ENCODE measurements around the gene KRT6B. TPM values are rescaled to one million over a fixed set of nuclear protein-coding genes. Genes with fewer than 3 reads are reported as not detected.
A peak's percentile ranks its signal among the peaks of the same experiment; 100 is the strongest.
"Not testable (repeated sequence)": the region's sequence is repeated elsewhere in the genome, so short reads cannot be mapped to it uniquely, and the experiment has no call there.

The KRT6B gene
- polyA plus RNA-seq, 4 donors = not detected

- DNase-seq (ENCODE audit: low read depth in 4 of 4, low spot score in 2 of 4) = peak; percentile 17 to 51 (median 32)
Observed at GRCh38 chr12:52415870-52416750, 35.8 kb downstream of the KRT6B start.

GRCh38 chr12:52414936-52415335 is 37.0 kb downstream of the KRT6B start:
- no peak for DNase-seq (ENCODE audit: low read depth in 4 of 4, low spot score in 2 of 4)

- DNase-seq (ENCODE audit: low read depth in 4 of 4, low spot score in 2 of 4) = no peak
Observed at GRCh38 chr12:52413782-52414345, 38.1 kb downstream of the KRT6B start.

- no peak for DNase-seq (ENCODE audit: low read depth in 4 of 4, low spot score in 2 of 4)
Observed at GRCh38 chr12:52413202-52413601, 38.7 kb downstream of the KRT6B start.

- DNase-seq (ENCODE audit: low read depth in 4 of 4, low spot score in 2 of 4) = no peak
Observed at GRCh38 chr12:52411815-52412214, 40.1 kb downstream of the KRT6B start.

GRCh38 chr12:52410589-52411248 is 41.2 kb downstream of the KRT6B start:
- not testable (repeated sequence) for DNase-seq (ENCODE audit: low read depth in 4 of 4, low spot score in 2 of 4)

- DNase-seq (ENCODE audit: low read depth in 4 of 4, low spot score in 2 of 4) = no peak
Observed at GRCh38 chr12:52407918-52408317, 44.0 kb downstream of the KRT6B start.

GRCh38 chr12:52405922-52406385 is 46.0 kb downstream of the KRT6B start, which contains the start of gene KRT82:
KRT82 (minus strand) TSS chr12:52406335; CDS start chr12:52406277, 58 bp downstream.
- DNase-seq (ENCODE audit: low read depth in 4 of 4, low spot score in 2 of 4) = no peak

GRCh38 chr12:52404951-52405350 is 47.0 kb downstream of the KRT6B start:
- DNase-seq (ENCODE audit: low read depth in 4 of 4, low spot score in 2 of 4) = no peak

GRCh38 chr12:52403561-52403960 is 48.4 kb downstream of the KRT6B start:
- no peak for DNase-seq (ENCODE audit: low read depth in 4 of 4, low spot score in 2 of 4)

GRCh38 chr12:52402873-52403540 is 48.9 kb downstream of the KRT6B start:
- no peak for DNase-seq (ENCODE audit: low read depth in 4 of 4, low spot score in 2 of 4)

- DNase-seq (ENCODE audit: low read depth in 4 of 4, low spot score in 2 of 4) = no peak
Observed at GRCh38 chr12:52402377-52402776, 49.6 kb downstream of the KRT6B start.

- DNase-seq (ENCODE audit: low read depth in 4 of 4, low spot score in 2 of 4) = no peak
Observed at GRCh38 chr12:52401926-52402325, 50.0 kb downstream of the KRT6B start.

- DNase-seq (ENCODE audit: low read depth in 4 of 4, low spot score in 2 of 4) = no peak
Observed at GRCh38 chr12:52401526-52401925, 50.4 kb downstream of the KRT6B start.

- no peak for DNase-seq (ENCODE audit: low read depth in 4 of 4, low spot score in 2 of 4)
Observed at GRCh38 chr12:52400906-52401305, 51.0 kb downstream of the KRT6B start.

GRCh38 chr12:52399756-52400155 is 52.2 kb downstream of the KRT6B start:
- no peak for DNase-seq (ENCODE audit: low read depth in 4 of 4, low spot score in 2 of 4)

- no peak for DNase-seq (ENCODE audit: low read depth in 4 of 4, low spot score in 2 of 4)
Observed at GRCh38 chr12:52398176-52398575, 53.8 kb downstream of the KRT6B start.

GRCh38 chr12:52396656-52397055 is 55.3 kb downstream of the KRT6B start:
- DNase-seq (ENCODE audit: low read depth in 4 of 4, low spot score in 2 of 4) = no peak

All from left renal cortex interstitium (tissue), 4 donors.